ENCODE results near the gene IFT122.

The IFT122 gene

DNA sequence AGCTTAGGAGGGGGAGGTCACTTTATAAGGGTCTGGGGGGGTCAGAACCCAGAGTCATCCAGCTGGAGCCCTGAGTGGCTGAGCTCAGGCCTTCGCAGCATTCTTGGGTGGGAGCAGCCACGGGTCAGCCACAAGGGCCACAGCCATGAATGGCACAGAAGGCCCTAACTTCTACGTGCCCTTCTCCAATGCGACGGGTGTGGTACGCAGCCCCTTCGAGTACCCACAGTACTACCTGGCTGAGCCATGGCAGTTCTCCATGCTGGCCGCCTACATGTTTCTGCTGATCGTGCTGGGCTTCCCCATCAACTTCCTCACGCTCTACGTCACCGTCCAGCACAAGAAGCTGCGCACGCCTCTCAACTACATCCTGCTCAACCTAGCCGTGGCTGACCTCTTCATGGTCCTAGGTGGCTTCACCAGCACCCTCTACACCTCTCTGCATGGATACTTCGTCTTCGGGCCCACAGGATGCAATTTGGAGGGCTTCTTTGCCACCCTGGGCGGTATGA lies 88.6 kb downstream of the IFT122 start, which contains the start of gene RHO:
RHO (plus strand) TSS at position 51 of the 512 bp plus-strand sequence; CDS start at position 146, 95 bp downstream.
- Histone ChIP-seq H3K27ac (ENCODE audit: low read depth, low read length) (no peak within 1 kb of the TSS), H3K4me3 (ENCODE audit: low read depth, low read length) (no peak within 1 kb of the TSS), H3K27me3 (ENCODE audit: insufficient read depth, low read length) (no peaks in the 10 kb centered on the region), H2AFZ (ENCODE audit: low read length, unreplicated experiment) (no peak within 1 kb of the TSS), H3K36me3 (ENCODE audit: insufficient read depth, low read length) (no peaks in the 10 kb centered on the region), H3K4me1 (ENCODE audit: control insufficient read depth, insufficient read depth, low read length, unreplicated experiment) (peaks cover 4% of the 10 kb centered on the region), H3K79me2 (ENCODE audit: control insufficient read depth, insufficient read depth, low read length, unreplicated experiment) (no peaks in the 10 kb centered on the region)

DNA sequence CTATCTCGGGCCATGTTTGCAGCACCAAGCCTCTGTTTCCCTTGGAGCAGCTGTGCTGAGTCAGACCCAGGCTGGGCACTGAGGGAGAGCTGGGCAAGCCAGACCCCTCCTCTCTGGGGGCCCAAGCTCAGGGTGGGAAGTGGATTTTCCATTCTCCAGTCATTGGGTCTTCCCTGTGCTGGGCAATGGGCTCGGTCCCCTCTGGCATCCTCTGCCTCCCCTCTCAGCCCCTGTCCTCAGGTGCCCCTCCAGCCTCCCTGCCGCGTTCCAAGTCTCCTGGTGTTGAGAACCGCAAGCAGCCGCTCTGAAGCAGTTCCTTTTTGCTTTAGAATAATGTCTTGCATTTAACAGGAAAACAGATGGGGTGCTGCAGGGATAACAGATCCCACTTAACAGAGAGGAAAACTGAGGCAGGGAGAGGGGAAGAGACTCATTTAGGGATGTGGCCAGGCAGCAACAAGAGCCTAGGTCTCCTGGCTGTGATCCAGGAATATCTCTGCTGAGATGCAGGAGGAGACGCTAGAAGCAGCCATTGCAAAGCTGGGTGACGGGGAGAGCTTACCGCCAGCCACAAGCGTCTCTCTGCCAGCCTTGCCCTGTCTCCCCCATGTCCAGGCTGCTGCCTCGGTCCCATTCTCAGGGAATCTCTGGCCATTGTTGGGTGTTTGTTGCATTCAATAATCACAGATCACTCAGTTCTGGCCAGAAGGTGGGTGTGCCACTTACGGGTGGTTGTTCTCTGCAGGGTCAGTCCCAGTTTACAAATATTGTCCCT lies 89.6 kb downstream of the IFT122 start:
- no peak overlapping the region for H3K4me3 ChIP-seq (ENCODE audit: low read depth, low read length)

GRCh38 chr3:129530251-129530791 lies 90.3 kb downstream of the IFT122 start:
- no peak overlapping the region for H3K27ac ChIP-seq (ENCODE audit: low read depth, low read length)
- H3K36me3 ChIP-seq (ENCODE audit: insufficient read depth, low read length): no peaks in the 10 kb centered on the region
- no peaks in the 10 kb centered on the region for H3K79me2 ChIP-seq (ENCODE audit: control insufficient read depth, insufficient read depth, low read length, unreplicated experiment)
- no peak overlapping the region for H2AFZ ChIP-seq (ENCODE audit: low read length, unreplicated experiment)
- no peak overlapping the region for H3K4me3 ChIP-seq (ENCODE audit: low read depth, low read length)
- peaks cover 4% of the 10 kb centered on the region for H3K4me1 ChIP-seq (ENCODE audit: control insufficient read depth, insufficient read depth, low read length, unreplicated experiment)
- H3K27me3 ChIP-seq (ENCODE audit: insufficient read depth, low read length): no peaks in the 10 kb centered on the region

More for the DNA sequence above, 89.6 kb downstream of the IFT122 start:
- no peaks in the 10 kb centered on the region for H3K79me2 ChIP-seq (ENCODE audit: control insufficient read depth, insufficient read depth, low read length, unreplicated experiment)
- H2AFZ ChIP-seq (ENCODE audit: low read length, unreplicated experiment): no peak overlapping the region
- no peaks in the 10 kb centered on the region for H3K36me3 ChIP-seq (ENCODE audit: insufficient read depth, low read length)
- H3K27ac ChIP-seq (ENCODE audit: low read depth, low read length): no peak overlapping the region
- H3K27me3 ChIP-seq (ENCODE audit: insufficient read depth, low read length): no peaks in the 10 kb centered on the region
- peaks cover 4% of the 10 kb centered on the region for H3K4me1 ChIP-seq (ENCODE audit: control insufficient read depth, insufficient read depth, low read length, unreplicated experiment)

DNA sequence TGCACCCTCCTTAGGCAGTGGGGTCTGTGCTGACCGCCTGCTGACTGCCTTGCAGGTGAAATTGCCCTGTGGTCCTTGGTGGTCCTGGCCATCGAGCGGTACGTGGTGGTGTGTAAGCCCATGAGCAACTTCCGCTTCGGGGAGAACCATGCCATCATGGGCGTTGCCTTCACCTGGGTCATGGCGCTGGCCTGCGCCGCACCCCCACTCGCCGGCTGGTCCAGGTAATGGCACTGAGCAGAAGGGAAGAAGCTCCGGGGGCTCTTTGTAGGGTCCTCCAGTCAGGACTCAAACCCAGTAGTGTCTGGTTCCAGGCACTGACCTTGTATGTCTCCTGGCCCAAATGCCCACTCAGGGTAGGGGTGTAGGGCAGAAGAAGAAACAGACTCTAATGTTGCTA lies 90.8 kb downstream of the IFT122 start:
- Histone ChIP-seq H3K27me3 (ENCODE audit: insufficient read depth, low read length) (no peaks in the 10 kb centered on the region), H3K79me2 (ENCODE audit: control insufficient read depth, insufficient read depth, low read length, unreplicated experiment) (no peaks in the 10 kb centered on the region), H3K4me3 (ENCODE audit: low read depth, low read length) (no peak overlapping the region), H3K27ac (ENCODE audit: low read depth, low read length) (no peak overlapping the region), H2AFZ (ENCODE audit: low read length, unreplicated experiment) (no peak overlapping the region), H3K4me1 (ENCODE audit: control insufficient read depth, insufficient read depth, low read length, unreplicated experiment) (peaks cover 4% of the 10 kb centered on the region), H3K36me3 (ENCODE audit: insufficient read depth, low read length) (no peaks in the 10 kb centered on the region)

DNA sequence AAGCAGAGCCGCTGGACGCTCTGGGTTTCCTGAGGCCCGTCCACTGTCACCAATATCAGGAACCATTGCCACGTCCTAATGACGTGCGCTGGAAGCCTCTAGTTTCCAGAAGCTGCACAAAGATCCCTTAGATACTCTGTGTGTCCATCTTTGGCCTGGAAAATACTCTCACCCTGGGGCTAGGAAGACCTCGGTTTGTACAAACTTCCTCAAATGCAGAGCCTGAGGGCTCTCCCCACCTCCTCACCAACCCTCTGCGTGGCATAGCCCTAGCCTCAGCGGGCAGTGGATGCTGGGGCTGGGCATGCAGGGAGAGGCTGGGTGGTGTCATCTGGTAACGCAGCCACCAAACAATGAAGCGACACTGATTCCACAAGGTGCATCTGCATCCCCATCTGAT lies 91.7 kb downstream of the IFT122 start:
- Histone ChIP-seq H3K27ac (ENCODE audit: low read depth, low read length) (no peak overlapping the region), H3K79me2 (ENCODE audit: control insufficient read depth, insufficient read depth, low read length, unreplicated experiment) (no peaks in the 10 kb centered on the region), H3K27me3 (ENCODE audit: insufficient read depth, low read length) (no peaks in the 10 kb centered on the region), H3K4me1 (ENCODE audit: control insufficient read depth, insufficient read depth, low read length, unreplicated experiment) (peaks cover 4% of the 10 kb centered on the region), H3K4me3 (ENCODE audit: low read depth, low read length) (no peak overlapping the region), H2AFZ (ENCODE audit: low read length, unreplicated experiment) (no peak overlapping the region), H3K36me3 (ENCODE audit: insufficient read depth, low read length) (no peaks in the 10 kb centered on the region)

- Histone ChIP-seq H3K27me3 (ENCODE audit: insufficient read depth, low read length) (0 out of 2 replicates have a peak, but pooled peaks cover 3% of the 10 kb centered on the region), H3K79me2 (ENCODE audit: control insufficient read depth, insufficient read depth, low read length, unreplicated experiment) (no peaks in the 10 kb centered on the region), H3K4me3 (ENCODE audit: low read depth, low read length) (no peak overlapping the region), H2AFZ (ENCODE audit: low read length, unreplicated experiment) (no peak overlapping the region), H3K27ac (ENCODE audit: low read depth, low read length) (no peak overlapping the region), H3K36me3 (ENCODE audit: insufficient read depth, low read length) (no peaks in the 10 kb centered on the region), H3K4me1 (ENCODE audit: control insufficient read depth, insufficient read depth, low read length, unreplicated experiment) (peaks cover 4% of the 10 kb centered on the region)
Measured at GRCh38 chr3:129532261-129532660, 92.2 kb downstream of the IFT122 start.

DNA sequence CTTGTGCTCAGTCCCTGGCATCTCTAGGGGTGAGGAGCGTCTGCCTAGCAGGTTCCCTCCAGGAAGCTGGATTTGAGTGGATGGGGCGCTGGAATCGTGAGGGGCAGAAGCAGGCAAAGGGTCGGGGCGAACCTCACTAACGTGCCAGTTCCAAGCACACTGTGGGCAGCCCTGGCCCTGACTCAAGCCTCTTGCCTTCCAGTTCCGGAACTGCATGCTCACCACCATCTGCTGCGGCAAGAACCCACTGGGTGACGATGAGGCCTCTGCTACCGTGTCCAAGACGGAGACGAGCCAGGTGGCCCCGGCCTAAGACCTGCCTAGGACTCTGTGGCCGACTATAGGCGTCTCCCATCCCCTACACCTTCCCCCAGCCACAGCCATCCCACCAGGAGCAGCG lies 93.4 kb downstream of the IFT122 start:
- H3K4me1 ChIP-seq (ENCODE audit: control insufficient read depth, insufficient read depth, low read length, unreplicated experiment): peaks cover 4% of the 10 kb centered on the region
- 0 out of 2 replicates have a peak, but pooled peaks cover 3% of the 10 kb centered on the region for H3K27me3 ChIP-seq (ENCODE audit: insufficient read depth, low read length)
- H3K36me3 ChIP-seq (ENCODE audit: insufficient read depth, low read length): no peaks in the 10 kb centered on the region
- no peaks in the 10 kb centered on the region for H3K79me2 ChIP-seq (ENCODE audit: control insufficient read depth, insufficient read depth, low read length, unreplicated experiment)
- H2AFZ ChIP-seq (ENCODE audit: low read length, unreplicated experiment): no peak overlapping the region
- no peak overlapping the region for H3K4me3 ChIP-seq (ENCODE audit: low read depth, low read length)
- H3K27ac ChIP-seq (ENCODE audit: low read depth, low read length): no peak overlapping the region

- H3K4me3 ChIP-seq (ENCODE audit: low read depth, low read length): no peak overlapping the region
- 0 out of 2 replicates have a peak, but pooled peaks cover 3% of the 10 kb centered on the region for H3K27me3 ChIP-seq (ENCODE audit: insufficient read depth, low read length)
- no peak overlapping the region for H2AFZ ChIP-seq (ENCODE audit: low read length, unreplicated experiment)
- no peaks in the 10 kb centered on the region for H3K79me2 ChIP-seq (ENCODE audit: control insufficient read depth, insufficient read depth, low read length, unreplicated experiment)
- no peaks in the 10 kb centered on the region for H3K36me3 ChIP-seq (ENCODE audit: insufficient read depth, low read length)
- H3K27ac ChIP-seq (ENCODE audit: low read depth, low read length): no peak overlapping the region
- H3K4me1 ChIP-seq (ENCODE audit: control insufficient read depth, insufficient read depth, low read length, unreplicated experiment): peaks cover 4% of the 10 kb centered on the region
Measured at GRCh38 chr3:129534428-129535027, 94.5 kb downstream of the IFT122 start.

DNA sequence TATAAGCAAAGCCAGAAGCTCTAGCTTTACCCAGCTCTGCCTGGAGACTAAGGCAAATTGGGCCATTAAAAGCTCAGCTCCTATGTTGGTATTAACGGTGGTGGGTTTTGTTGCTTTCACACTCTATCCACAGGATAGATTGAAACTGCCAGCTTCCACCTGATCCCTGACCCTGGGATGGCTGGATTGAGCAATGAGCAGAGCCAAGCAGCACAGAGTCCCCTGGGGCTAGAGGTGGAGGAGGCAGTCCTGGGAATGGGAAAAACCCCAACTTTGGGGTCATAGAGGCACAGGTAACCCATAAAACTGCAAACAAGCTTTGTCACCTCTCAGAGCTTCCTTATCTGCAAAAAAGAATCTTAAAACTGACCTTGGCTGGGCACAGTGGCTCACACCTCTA lies 95.1 kb downstream of the IFT122 start:
- no peak overlapping the region for H3K4me3 ChIP-seq (ENCODE audit: low read depth, low read length)
- H3K36me3 ChIP-seq (ENCODE audit: insufficient read depth, low read length): no peaks in the 10 kb centered on the region
- H3K27me3 ChIP-seq (ENCODE audit: insufficient read depth, low read length): 0 out of 2 replicates have a peak, but pooled peaks cover 3% of the 10 kb centered on the region
- no peak overlapping the region for H3K27ac ChIP-seq (ENCODE audit: low read depth, low read length)
- peaks cover 3% of the 10 kb centered on the region for H3K4me1 ChIP-seq (ENCODE audit: control insufficient read depth, insufficient read depth, low read length, unreplicated experiment)
- no peak overlapping the region for H2AFZ ChIP-seq (ENCODE audit: low read length, unreplicated experiment)
- H3K79me2 ChIP-seq (ENCODE audit: control insufficient read depth, insufficient read depth, low read length, unreplicated experiment): no peaks in the 10 kb centered on the region

- Histone ChIP-seq H3K27ac (ENCODE audit: low read depth, low read length) (no peak overlapping the region), H2AFZ (ENCODE audit: low read length, unreplicated experiment) (no peak overlapping the region), H3K4me1 (ENCODE audit: control insufficient read depth, insufficient read depth, low read length, unreplicated experiment) (no peaks in the 10 kb centered on the region), H3K36me3 (ENCODE audit: insufficient read depth, low read length) (no peaks in the 10 kb centered on the region), H3K27me3 (ENCODE audit: insufficient read depth, low read length) (0 out of 2 replicates have a peak, but pooled peaks cover 3% of the 10 kb centered on the region), H3K79me2 (ENCODE audit: control insufficient read depth, insufficient read depth, low read length, unreplicated experiment) (no peaks in the 10 kb centered on the region), H3K4me3 (ENCODE audit: low read depth, low read length) (no peak overlapping the region)
Measured at GRCh38 chr3:129536374-129536667, 96.3 kb downstream of the IFT122 start.
